ENCODE results near the gene BDH2.

- TF ChIP-seq CTCF (IDR thresholded peaks at IDR 0.05; ENCODE audit: extremely low read depth in 1 of 2, insufficient read depth in 1 of 2, low read depth in 1 of 2, low read length in 2 of 2) = no peak
- no peak for TF ChIP-seq POLR2AphosphoS5 (IDR thresholded peaks at IDR 0.05; ENCODE audit: insufficient read depth, low read depth, low read length)
- no peak for TF ChIP-seq EZH2 (IDR thresholded peaks at IDR 0.05; ENCODE audit: borderline replicate concordance, low read depth, low read length, severe bottlenecking)
- TF ChIP-seq MAX (IDR thresholded peaks at IDR 0.05; ENCODE audit: insufficient read depth, insufficient read length) = no peak
- TF ChIP-seq POLR2A (IDR thresholded peaks at IDR 0.05; ENCODE audit: low read depth, low read length) = no peak
Observed at GRCh38 chr4:103054030-103054429, 45.6 kb downstream of the BDH2 start.
